H1 (cell line): ENCODE measurements around the gene FAHD1. TPM values are rescaled to one million over a fixed set of nuclear protein-coding genes. Genes with fewer than 3 reads are reported as not detected.

ENCODE experiments used
- CTCF ChIA-PET: fragments of 300-600 bp; sonication (Branson Sonifier 250); formaldehyde crosslinking; loops from one replicate; lab custom pipeline; 2021; ENCODE audit not compliant: partially characterized antibody; lab: Charles Lee
- POLR2A ChIA-PET: fragments of 300-600 bp; sonication (Branson Sonifier 250); formaldehyde crosslinking; loops from one replicate; lab custom pipeline; 2021; ENCODE audit warnings: inconsistent platforms; ENCODE audit not compliant: partially characterized antibody; lab: Charles Lee
- DNase-seq, 2 experiments: peaks; one replicate each; pipeline versions ENCODE4 v3.0.0 to v3.0.0-alpha.2; 2010 to 2022; ENCODE audit warnings: low spot score in 2 of 2, low read depth in 1 of 2, mixed read lengths in 1 of 2
- FAIRE-seq: peaks from 2 replicates; lab custom pipeline; 2011; peaks lifted over from hg19 to GRCh38; lab: Jason Lieb, UNC
- H2AFZ ChIP-seq: 2 replicates; pipeline ENCODE4 v1.8.1; 2012; ENCODE audit warnings: low read length, inconsistent platforms
- H2AK5ac ChIP-seq: 2 replicates; pipeline ENCODE4 v1.6.1; 2013; ENCODE audit warnings: low read depth, low read length
- H2BK120ac ChIP-seq: replicated peaks from 2 replicates; pipeline ENCODE3; 2013; ENCODE audit warnings: low read depth, low read length, inconsistent platforms
- H2BK12ac ChIP-seq: 2 replicates; pipeline ENCODE4 v1.6.1; 2013; ENCODE audit warnings: low read depth, low read length
- H2BK15ac ChIP-seq: 2 replicates; pipeline ENCODE4 v1.6.1; 2013; ENCODE audit warnings: low read length
- H2BK20ac ChIP-seq: 2 replicates; pipeline ENCODE4 v1.6.1; 2013; ENCODE audit warnings: low read length
- H2BK5ac ChIP-seq: 2 replicates; pipeline ENCODE4 v1.6.1; 2013; ENCODE audit warnings: low read depth, low read length
- H3K14ac ChIP-seq: 2 replicates; pipeline ENCODE4 v1.6.1; 2013; ENCODE audit warnings: inconsistent platforms; ENCODE audit not compliant: insufficient read length
- H3K18ac ChIP-seq: 2 replicates; pipeline ENCODE4 v1.6.1; 2013; ENCODE audit warnings: low read length; ENCODE audit errors: extremely low read depth
- H3K23ac ChIP-seq: 2 replicates; pipeline ENCODE4 v1.6.1; 2013; ENCODE audit warnings: inconsistent platforms; ENCODE audit not compliant: insufficient read length
- H3K23me2 ChIP-seq: 2 replicates; pipeline ENCODE4 v1.6.1; 2013; ENCODE audit warnings: low read depth, low read length
- H3K27ac ChIP-seq: 2 replicates; pipeline ENCODE4 v1.6.1; 2011; ENCODE audit warnings: low read depth, low read length, inconsistent platforms
- H3K27me3 ChIP-seq, 4 experiments: replicated peaks in 1 of 4; 1 replicate in 1 of 4; 2 replicates in 3 of 4; pipeline versions ENCODE4 v1.6.1 to v1.8.1; 2011 to 2013; ENCODE audit warnings: low read length in 3 of 4, mild to moderate bottlenecking in 3 of 4, inconsistent platforms in 2 of 4, mixed read lengths in 2 of 4, moderate library complexity in 1 of 4; ENCODE audit not compliant: control insufficient read depth in 3 of 4, insufficient read depth in 3 of 4; ENCODE audit errors: extremely low read depth in 1 of 4
- H3K36me3 ChIP-seq, 4 experiments: 2 replicates each; pipeline versions ENCODE4 v1.6.1 to v1.8.1; 2011 to 2013; ENCODE audit warnings: mild to moderate bottlenecking in 4 of 4, low read length in 3 of 4, moderate library complexity in 2 of 4, control low read depth in 1 of 4, inconsistent platforms in 1 of 4; ENCODE audit not compliant: insufficient read depth in 4 of 4, control insufficient read depth in 2 of 4
- H3K4ac ChIP-seq: replicated peaks from 2 replicates; pipeline ENCODE3; 2013; ENCODE audit warnings: low read length, low read depth, mixed read lengths, inconsistent platforms; ENCODE audit not compliant: insufficient read length
- H3K4me1 ChIP-seq, 4 experiments: replicated peaks in 1 of 4; 1 replicate in 1 of 4; 2 replicates in 3 of 4; pipeline versions ENCODE4 v1.6.1 to v1.8.1; 2011 to 2013; ENCODE audit warnings: low read length in 3 of 4, inconsistent platforms in 2 of 4, mixed read lengths in 1 of 4; ENCODE audit not compliant: insufficient read depth in 4 of 4, control insufficient read depth in 3 of 4
- H3K4me2 ChIP-seq, 2 experiments: 2 replicates each; pipeline versions ENCODE4 v1.6.1 to v1.8.1; 2011 to 2013; ENCODE audit warnings: low read depth in 2 of 2, low read length in 2 of 2, control low read depth in 1 of 2, inconsistent platforms in 1 of 2, mild to moderate bottlenecking in 1 of 2; ENCODE audit not compliant: insufficient read depth in 1 of 2
- H3K4me3 ChIP-seq, 4 experiments: fragments of 200-600, 300-600 bp in 1 of 4; sonication (generic), shearing (Covaris generic), sonication (Bioruptor Twin) in 1 of 4; 2 replicates each; pipeline versions ENCODE4 v1.5.1 to v1.8.1; 2011 to 2016; ENCODE audit warnings: low read length in 4 of 4, low read depth in 3 of 4, control low read depth in 2 of 4, inconsistent platforms in 2 of 4, mild to moderate bottlenecking in 2 of 4, mixed read lengths in 1 of 4, moderate library complexity in 1 of 4; ENCODE audit not compliant: insufficient read depth in 2 of 4; ENCODE audit errors: extremely low read depth in 1 of 4
- H3K56ac ChIP-seq: replicated peaks from 2 replicates; pipeline ENCODE3; 2013; ENCODE audit warnings: low read depth, mild to moderate bottlenecking, mixed read lengths, low read length, inconsistent platforms; ENCODE audit not compliant: insufficient read length
- H3K79me1 ChIP-seq: 2 replicates; pipeline ENCODE4 v1.6.1; 2013; ENCODE audit warnings: low read depth, low read length, control low read depth
- H3K79me2 ChIP-seq, 2 experiments: 2 replicates each; pipeline versions ENCODE4 v1.6.1 to v1.8.1; 2012 to 2013; ENCODE audit warnings: low read length in 2 of 2, mild to moderate bottlenecking in 2 of 2, inconsistent platforms in 1 of 2; ENCODE audit not compliant: insufficient read depth in 2 of 2, control insufficient read depth in 1 of 2
- H3K9ac ChIP-seq, 4 experiments: replicated peaks in 1 of 4; 1 replicate in 1 of 4; 2 replicates in 3 of 4; pipeline versions ENCODE4 v1.6.1 to v1.8.1; 2011 to 2013; ENCODE audit warnings: low read depth in 3 of 4, low read length in 3 of 4, control low read depth in 2 of 4, mild to moderate bottlenecking in 2 of 4, moderate library complexity in 2 of 4, inconsistent platforms in 1 of 4; ENCODE audit errors: extremely low read depth in 1 of 4
- H3K9me3 ChIP-seq, 2 experiments: 2 replicates each; pipeline versions ENCODE4 v1.6.1 to v1.8.1; 2012 to 2013; ENCODE audit warnings: mild to moderate bottlenecking in 2 of 2, moderate library complexity in 2 of 2, control low read depth in 1 of 2, inconsistent platforms in 1 of 2, low read depth in 1 of 2, low read length in 1 of 2, mixed read lengths in 1 of 2; ENCODE audit not compliant: insufficient read depth in 2 of 2
- H4K20me1 ChIP-seq, 2 experiments: replicated peaks in 1 of 2; 2 replicates each; pipeline versions ENCODE3 to v1.8.1; 2011 to 2013; ENCODE audit warnings: inconsistent platforms in 2 of 2, low read length in 2 of 2, mild to moderate bottlenecking in 1 of 2; ENCODE audit not compliant: insufficient read depth in 2 of 2, control insufficient read depth in 1 of 2
- H4K5ac ChIP-seq: 2 replicates; pipeline ENCODE4 v1.6.1; 2013; ENCODE audit warnings: low read length, low read depth, mixed read lengths, inconsistent platforms; ENCODE audit not compliant: insufficient read length
- H4K8ac ChIP-seq: 2 replicates; pipeline ENCODE4 v1.8.0; 2013; ENCODE audit warnings: mild to moderate bottlenecking, moderate library complexity, low read length, inconsistent platforms; ENCODE audit not compliant: insufficient read depth; ENCODE audit errors: extremely low read depth
- H4K91ac ChIP-seq: replicated peaks from 2 replicates; pipeline ENCODE3; 2013; ENCODE audit warnings: low read length, mixed read lengths, inconsistent platforms; ENCODE audit not compliant: insufficient read length
- WGBS, 2 experiments: shearing (Covaris generic) in 1 of 2; methylation state at CpG; one replicate each; pipeline versions ENCODE4 v1.1.6 to v1.1.7; 2013 to 2015; ENCODE audit warnings: low lambda C conversion rate in 2 of 2, mixed read lengths in 2 of 2, inconsistent platforms in 1 of 2, low coverage in 1 of 2, missing lambda C conversion rate in 1 of 2; ENCODE audit not compliant: insufficient replicate concordance in 2 of 2, insufficient coverage in 1 of 2, insufficient read length in 1 of 2; ENCODE audit errors: extremely low coverage in 1 of 2, missing lambda C conversion rate in 1 of 2; 5-methylcytosine and 5-hydroxymethylcytosine counted together
- polyA plus RNA-seq, 7 experiments: library from polyadenylated mRNA; depleted of rRNA in 3 of 7; stranded (reverse) in 5 of 7; unstranded in 2 of 7; fragments of >200 nt in 5 of 7; fragments of 200-250 nt in 2 of 7; gene quantifications; 1 replicate in 5 of 7; 2 replicates in 1 of 7; 4 replicates in 1 of 7; pipeline versions ENCODE4 v1.2.1 to v1.2.3, GENCODE V29; 2011 to 2013; ENCODE audit warnings: missing spikeins in 2 of 7, mixed read lengths in 2 of 7
- total RNA-seq: library from RNA; stranded (reverse); fragmentation: NEBNext Ultra II Directional; extraction: Animal tissue kit (Norgen Biotek cat#: 25700); gene quantifications from 2 replicates; pipeline ENCODE4 v1.2.1, GENCODE V29; 2021

Gene FAHD1
- total and polyA plus RNA-seq, 2 of the 8 experiments (the other 6 are each of a cell fraction or from before 2014, with no cell fraction given): 20.4 to 31.9 TPM

GRCh38 chr16:1791256-1791942 lies 35.6 kb upstream of the FAHD1 start:
- no peak overlapping the region for H2BK15ac ChIP-seq
- no peak overlapping the region for H2BK120ac ChIP-seq
- peaks cover 0 to 4% of the 10 kb centered on the region in 2 experiments; a peak in 2 of 4 replicates for H3K79me2 ChIP-seq
- no peak overlapping the region for H4K5ac ChIP-seq
- CTCF ChIA-PET: interaction anchor here (0.8 to 1.3 kb wide), 4 partner anchors 9 to 67 kb away, joined by 3 to 5 read pairs (median 3); partner anchors contain the start of genes NUBP2 and SPSB3
- H3K56ac ChIP-seq: no peak overlapping the region
- peaks cover 2% of the 10 kb centered on the region for H3K79me1 ChIP-seq
- H2AFZ ChIP-seq: no peak overlapping the region
- H3K9ac ChIP-seq: no peak overlapping the region
- no peaks in the 10 kb centered on the region for H3K4me1 ChIP-seq
- H2BK5ac ChIP-seq: no peak overlapping the region
- no peak overlapping the region for H3K4me3 ChIP-seq
- H3K27ac ChIP-seq: no peak overlapping the region
- no peak overlapping the region for H2BK20ac ChIP-seq
- H3K23ac ChIP-seq: no peak overlapping the region
- H4K20me1 ChIP-seq: peaks cover 6 to 7% of the 10 kb centered on the region in 2 experiments
- POLR2A ChIA-PET: interaction anchor here (0.6 to 4.2 kb wide), 7 partner anchors 9 to 113 kb away, joined by 3 to 26 read pairs (median 3); partner anchors contain the start of genes EME2, JPT2, MRPS34 and NME3
- 90% methylated on average over 48 of the region's 53 CpGs; no CpG with 5 or more reads in 1 of the 2 experiments for WGBS, 2 experiments
- H3K9me3 ChIP-seq: no peaks in the 10 kb centered on the region; a peak in 1 of 4 replicates
- DNase-seq: no peak
- no peak for FAIRE-seq
- H3K36me3 ChIP-seq: peaks cover 0 to 42% (median 2%) of the 10 kb centered on the region in 4 experiments; a peak in 4 of 8 replicates
- H3K14ac ChIP-seq: no peak overlapping the region
- H3K4ac ChIP-seq: no peak overlapping the region
- no peak overlapping the region for H3K4me2 ChIP-seq
- no peak overlapping the region for H4K91ac ChIP-seq
- no peak overlapping the region for H3K18ac ChIP-seq
- H4K8ac ChIP-seq: peak overlapping the region; percentile 25; the same call in 1 of the 2 replicates
- H3K27me3 ChIP-seq: no peaks in the 10 kb centered on the region
- H3K23me2 ChIP-seq: no peaks in the 10 kb centered on the region
- H2AK5ac ChIP-seq: no peak overlapping the region
- H2BK12ac ChIP-seq: no peak overlapping the region
